ENCODE results near the gene CKAP4.

The CKAP4 gene

GRCh38 chr12:106204312-106204711 is 43.5 kb downstream of the CKAP4 start:
- no peaks in the 10 kb centered on the region for H4K20me1 ChIP-seq (ENCODE audit: control insufficient read depth, insufficient read depth, low read depth, low read length)
- no peak for TF ChIP-seq CTCF (IDR thresholded peaks at IDR 0.05; ENCODE audit: low read depth, low read length, poor library complexity, severe bottlenecking)
- no peak for TF ChIP-seq EZH2phosphoT487 (IDR thresholded peaks at IDR 0.05; ENCODE audit: borderline replicate concordance, low read length)

GRCh38 chr12:106197906-106198623 is 49.8 kb downstream of the CKAP4 start:
- Histone ChIP-seq H3K9me2 (replicated peaks; ENCODE audit: control insufficient read depth, low read length) (no peaks in the 10 kb centered on the region), H3K4me3 (ENCODE audit: low read length) (no peak overlapping the region), H4K20me1 (ENCODE audit: control insufficient read depth, insufficient read depth, low read depth, low read length) (no peaks in the 10 kb centered on the region), H3F3A (ENCODE audit: control insufficient read depth, insufficient read depth) (no peaks in the 10 kb centered on the region), H3K36me3 (ENCODE audit: control insufficient read depth, low read length) (no peaks in the 10 kb centered on the region), H3K9me3 (ENCODE audit: control insufficient read depth, insufficient read depth, low read length) (no peaks in the 10 kb centered on the region), H3K4me1 (ENCODE audit: control insufficient read depth, low read length) (no peaks in the 10 kb centered on the region), H3K27me3 (ENCODE audit: control insufficient read depth, low read length) (peaks cover 10% of the 10 kb centered on the region; the same call in 1 of the 2 replicates), H3K79me2 (ENCODE audit: control insufficient read depth, low read length) (no peaks in the 10 kb centered on the region), H3K4me2 (ENCODE audit: low read length) (no peak overlapping the region), H3K27ac (ENCODE audit: low read depth, low read length) (no peak overlapping the region)
- TF ChIP-seq EZH2phosphoT487 (IDR thresholded peaks at IDR 0.05; ENCODE audit: borderline replicate concordance, low read length) (no peak), CTCF (IDR thresholded peaks at IDR 0.05; ENCODE audit: low read depth, low read length, poor library complexity, severe bottlenecking) (no peak)

More at GRCh38 chr12:106204312-106204711, 43.5 kb downstream of the CKAP4 start:
- Histone ChIP-seq H3K4me1 (ENCODE audit: control insufficient read depth, low read length) (no peaks in the 10 kb centered on the region), H3F3A (ENCODE audit: control insufficient read depth, insufficient read depth) (no peaks in the 10 kb centered on the region), H3K4me2 (ENCODE audit: low read length) (no peak overlapping the region), H3K27me3 (ENCODE audit: control insufficient read depth, low read length) (peaks cover 3% of the 10 kb centered on the region; the same call in 1 of the 2 replicates), H3K9me2 (replicated peaks; ENCODE audit: control insufficient read depth, low read length) (no peaks in the 10 kb centered on the region), H3K27ac (ENCODE audit: low read depth, low read length) (no peak overlapping the region), H3K36me3 (ENCODE audit: control insufficient read depth, low read length) (no peaks in the 10 kb centered on the region), H3K79me2 (ENCODE audit: control insufficient read depth, low read length) (no peaks in the 10 kb centered on the region), H3K4me3 (ENCODE audit: low read length) (no peak overlapping the region), H3K9me3 (ENCODE audit: control insufficient read depth, insufficient read depth, low read length) (no peaks in the 10 kb centered on the region)

DNA sequence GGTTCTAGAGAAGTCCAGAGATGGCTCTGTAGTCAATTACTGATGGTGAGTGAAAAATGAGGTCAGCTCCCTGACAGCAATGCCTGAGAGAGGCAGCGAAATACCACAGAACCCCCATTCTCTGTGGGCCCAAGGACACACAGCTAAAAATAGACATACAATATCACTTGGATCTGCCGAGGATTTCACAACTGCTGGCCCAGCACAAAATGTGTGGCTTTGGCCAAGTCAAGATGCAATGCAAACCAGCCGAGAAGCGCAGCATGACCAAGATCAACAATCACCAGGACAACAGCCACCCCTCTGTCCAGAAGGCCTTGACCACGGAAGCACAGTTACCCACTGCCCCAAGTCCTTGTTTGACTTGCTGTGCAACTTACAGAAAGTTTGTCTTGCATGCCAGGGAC is 52.2 kb downstream of the CKAP4 start:
- no peaks in the 10 kb centered on the region for H3K4me1 ChIP-seq (ENCODE audit: control insufficient read depth, low read length)
- H3K4me3 ChIP-seq (ENCODE audit: low read length), result no peak overlapping the region
- no peaks in the 10 kb centered on the region for H3K36me3 ChIP-seq (ENCODE audit: control insufficient read depth, low read length)
- no peak for TF ChIP-seq EZH2phosphoT487 (IDR thresholded peaks at IDR 0.05; ENCODE audit: borderline replicate concordance, low read length)
- no peak for TF ChIP-seq CTCF (IDR thresholded peaks at IDR 0.05; ENCODE audit: low read depth, low read length, poor library complexity, severe bottlenecking)
- H3K27ac ChIP-seq (ENCODE audit: low read depth, low read length), result no peak overlapping the region
- H3K27me3 ChIP-seq (ENCODE audit: control insufficient read depth, low read length), result peaks cover 10% of the 10 kb centered on the region; the same call in 1 of the 2 replicates
- H3F3A ChIP-seq (ENCODE audit: control insufficient read depth, insufficient read depth), result no peaks in the 10 kb centered on the region
- no peak overlapping the region for H3K4me2 ChIP-seq (ENCODE audit: low read length)
- H3K9me2 ChIP-seq (replicated peaks; ENCODE audit: control insufficient read depth, low read length), result no peaks in the 10 kb centered on the region
- no peaks in the 10 kb centered on the region for H4K20me1 ChIP-seq (ENCODE audit: control insufficient read depth, insufficient read depth, low read depth, low read length)
- H3K79me2 ChIP-seq (ENCODE audit: control insufficient read depth, low read length), result no peaks in the 10 kb centered on the region
- no peaks in the 10 kb centered on the region for H3K9me3 ChIP-seq (ENCODE audit: control insufficient read depth, insufficient read depth, low read length)

Measured in DOHH2 (cell line).